PC-9 (cell line): ENCODE results near the gene SETBP1. TPM values are rescaled to one million over a fixed set of nuclear protein-coding genes. Genes with fewer than 3 reads are reported as not detected.

Experiments used
- BruUV-seq: library from RNA; stranded (reverse); fragments of 400-500 nt; replicated peaks from 2 replicates; lab custom pipeline; 2021; lab: Mats Ljungman, UMichigan
- CTCF ChIA-PET: fragments of 300-600 bp; sonication (Branson Sonifier 250); formaldehyde crosslinking; loops from one replicate; lab custom pipeline; 2022; ENCODE audit warnings: antibody characterized with exemption; lab: Charles Lee
- POLR2A ChIA-PET: fragments of 300-600 bp; sonication (Branson Sonifier 250); formaldehyde crosslinking; loops from one replicate; lab custom pipeline; 2022; ENCODE audit warnings: antibody characterized with exemption; ENCODE audit not compliant: unreplicated experiment; lab: Charles Lee
- DNase-seq, 2 experiments: peaks; one replicate each; pipeline versions ENCODE4 v3.0.0 to v3.0.0-alpha.2; 2015 to 2022; ENCODE audit warnings: mixed read lengths in 1 of 2
- H2AFZ ChIP-seq: fragments of 200-600 bp; sonication (generic); 2 replicates; pipeline ENCODE4 v1.8.1; 2017; ENCODE audit warnings: antibody characterized with exemption
- H3F3A ChIP-seq: fragments of 200-600 bp; sonication (generic); 2 replicates; pipeline ENCODE4 v1.8.1; 2017; ENCODE audit warnings: antibody characterized with exemption, mild to moderate bottlenecking, low read depth; ENCODE audit not compliant: insufficient read depth
- H3K27ac ChIP-seq: fragments of 200-600 bp; sonication (generic); 2 replicates; pipeline ENCODE4 v1.6.1; 2016; ENCODE audit warnings: mixed run types
- H3K27me3 ChIP-seq: fragments of 200-600 bp; sonication (generic); 2 replicates; pipeline ENCODE4 v1.6.1; 2016; ENCODE audit warnings: low read depth, mixed run types; ENCODE audit not compliant: insufficient read depth
- H3K36me3 ChIP-seq: fragments of 200-600 bp; sonication (generic); 2 replicates; pipeline ENCODE4 v1.6.1; 2016; ENCODE audit warnings: low read depth, mixed run types
- H3K4me1 ChIP-seq: fragments of 200-600 bp; sonication (generic); replicated peaks from 2 replicates; pipeline ENCODE4 v1.6.1; 2016; ENCODE audit warnings: mixed run types; ENCODE audit not compliant: insufficient read depth
- H3K4me2 ChIP-seq: fragments of 200-600 bp; sonication (generic); 2 replicates; pipeline ENCODE4 v1.6.1; 2017; ENCODE audit warnings: mixed run types
- H3K4me3 ChIP-seq: fragments of 200-600 bp; sonication (generic); 2 replicates; pipeline ENCODE4 v1.6.1; 2016; ENCODE audit warnings: mixed run types
- H3K79me2 ChIP-seq: fragments of 200-600 bp; sonication (generic); 2 replicates; pipeline ENCODE4 v1.6.1; 2017; ENCODE audit warnings: low read depth, mixed run types
- H3K9me2 ChIP-seq: fragments of 200-600 bp; sonication (generic); 2 replicates; pipeline ENCODE4 v1.8.1; 2017; ENCODE audit warnings: mild to moderate bottlenecking; ENCODE audit not compliant: insufficient read depth
- H3K9me3 ChIP-seq: fragments of 200-600 bp; sonication (generic); 2 replicates; pipeline ENCODE4 v1.8.1; 2016; ENCODE audit warnings: low read depth; ENCODE audit not compliant: insufficient read depth
- H4K20me1 ChIP-seq: fragments of 200-600 bp; sonication (generic); 2 replicates; pipeline ENCODE4 v1.8.1; 2017; ENCODE audit not compliant: insufficient read depth
- CTCF ChIP-seq: fragments of 200-600 bp; sonication (generic); conservative IDR thresholded peaks from 2 replicates; pipeline ENCODE4 v1.6.1; 2017; ENCODE audit warnings: mixed run types, antibody characterized with exemption, mild to moderate bottlenecking, moderate library complexity
- EZH2 ChIP-seq: fragments of 200-600 bp; sonication (generic); IDR thresholded peaks from 2 replicates; pipeline ENCODE4 v1.8.0; 2017; ENCODE audit warnings: antibody characterized with exemption, low read depth
- intact Hi-C: fragments of 100-400 bp; cut with micrococcal nuclease; formaldehyde crosslinking; loops from one replicate; pipeline ENCODE4 v1.10.0; 2022; ENCODE audit not compliant: unreplicated experiment
- total RNA-seq: library from RNA; stranded (reverse); gene quantifications from 2 replicates; pipeline ENCODE4 v1.2.3, GENCODE V29; 2021

Gene SETBP1
- total RNA-seq, 1 experiment from 2014 or later = 9.0 TPM

DNA sequence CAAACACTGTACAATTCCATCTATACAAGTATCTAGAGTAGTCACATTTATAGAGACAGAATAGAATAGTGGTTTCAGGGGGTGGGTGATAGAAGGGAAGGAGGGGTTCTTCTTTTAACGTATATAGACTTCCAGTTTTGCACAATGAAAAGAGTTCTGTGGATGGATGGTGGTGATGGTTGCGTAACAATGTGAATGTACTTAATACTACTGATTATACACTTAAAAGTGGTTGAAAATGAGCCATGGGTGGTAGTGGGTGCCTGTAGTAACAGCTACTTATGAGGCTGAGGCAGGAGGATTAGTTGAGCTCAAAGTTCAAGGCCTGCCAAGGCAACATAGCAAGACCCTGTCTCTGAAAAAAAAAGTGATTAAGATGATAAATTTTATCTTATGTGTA lies 85.8 kb downstream of the SETBP1 start:
- H3K4me1 ChIP-seq = peaks cover 18% of the 10 kb centered on the region
- H3K79me2 ChIP-seq = no peaks in the 10 kb centered on the region
- H3K4me3 ChIP-seq = no peak overlapping the region
- H2AFZ ChIP-seq = no peak overlapping the region
- peaks cover 7% of the 10 kb centered on the region; the same call in 1 of the 2 replicates for H3F3A ChIP-seq
- ChIA-PET POLR2A (no interaction called here), CTCF (no interaction called here)
- no peak overlapping the region for H3K27ac ChIP-seq
- no peak overlapping the region for H3K4me2 ChIP-seq
- no TSS peak for BruUV-seq
- no peaks in the 10 kb centered on the region for H3K9me2 ChIP-seq
- H4K20me1 ChIP-seq = no peaks in the 10 kb centered on the region
- H3K9me3 ChIP-seq = no peaks in the 10 kb centered on the region
- intact Hi-C loops = loop anchor here (10.0 kb wide), 1 partner anchor 58 kb away; no protein-coding TSS in a partner anchor
- TF ChIP-seq CTCF = no peak
- TF ChIP-seq EZH2 = no peak
- DNase-seq = no peak
- H3K36me3 ChIP-seq = no peaks in the 10 kb centered on the region
- no peaks in the 10 kb centered on the region for H3K27me3 ChIP-seq

DNA sequence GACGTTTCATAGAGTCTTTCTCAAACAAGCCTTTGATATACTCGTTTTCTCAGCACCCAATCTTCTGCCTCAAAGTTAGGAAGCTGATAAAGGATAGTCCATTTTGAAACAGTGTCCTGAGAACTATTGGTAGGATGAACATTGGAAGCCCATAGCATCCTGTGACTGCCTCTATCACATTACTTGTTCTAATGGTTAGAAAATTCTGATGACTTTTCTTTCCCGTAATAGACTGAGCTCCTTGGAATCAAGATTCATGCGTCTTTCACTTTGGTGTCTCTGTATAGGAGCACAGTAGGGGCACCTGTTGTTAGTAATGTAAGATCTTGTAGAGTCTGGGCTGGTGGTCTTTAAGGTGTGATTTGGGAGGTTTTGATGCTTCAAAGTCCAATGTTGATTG lies 87.1 kb downstream of the SETBP1 start:
- Histone ChIP-seq H3K4me2 (no peak overlapping the region), H3K4me3 (no peak overlapping the region), H3K4me1 (peaks cover 5% of the 10 kb centered on the region), H3K79me2 (no peaks in the 10 kb centered on the region), H3K27ac (no peak overlapping the region), H3F3A (no peaks in the 10 kb centered on the region), H2AFZ (no peak overlapping the region), H3K27me3 (no peaks in the 10 kb centered on the region), H3K36me3 (no peaks in the 10 kb centered on the region), H3K9me2 (no peaks in the 10 kb centered on the region), H4K20me1 (no peaks in the 10 kb centered on the region), H3K9me3 (no peaks in the 10 kb centered on the region)
- intact Hi-C loops = loop anchor here (10.0 kb wide), 1 partner anchor 57 kb away; no protein-coding TSS in a partner anchor
- DNase-seq = no peak
- TF ChIP-seq EZH2 (no peak), CTCF (no peak)
- no TSS peak for BruUV-seq
- POLR2A ChIA-PET = no interaction called here
- CTCF ChIA-PET = interaction anchor here (0.7 kb wide), 1 partner anchor 42 kb away, joined by 3 read pairs; no protein-coding TSS in a partner anchor

DNA sequence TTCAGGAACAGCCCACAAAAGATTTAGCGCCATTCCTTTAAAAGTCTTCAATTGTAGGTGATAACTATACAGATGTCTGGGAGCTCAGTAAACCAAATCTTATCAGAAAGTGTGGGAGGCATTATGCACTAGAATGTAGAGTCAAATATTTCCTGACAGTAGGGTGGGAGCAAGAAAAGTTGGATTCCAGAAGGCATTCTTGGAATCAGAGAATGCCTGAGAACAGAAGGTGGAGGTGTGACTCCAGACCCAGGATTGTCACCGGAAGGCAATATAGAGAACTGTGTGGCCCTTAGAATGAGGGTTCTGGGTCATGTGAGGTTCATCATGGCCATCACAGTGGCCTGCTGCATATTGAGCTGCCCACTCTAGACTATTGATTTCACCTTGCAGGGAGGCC lies 90.0 kb downstream of the SETBP1 start:
- intact Hi-C loops = no loop called here
- no peak for TF ChIP-seq CTCF
- TF ChIP-seq EZH2 = no peak

More for the DNA sequence above, 90.0 kb downstream of the SETBP1 start:
- H3F3A ChIP-seq = no peaks in the 10 kb centered on the region
- no peak for DNase-seq
- no peaks in the 10 kb centered on the region for H3K27me3 ChIP-seq
- no peaks in the 10 kb centered on the region for H3K4me1 ChIP-seq
- H3K9me2 ChIP-seq = no peaks in the 10 kb centered on the region
- CTCF ChIA-PET = no interaction called here
- no peaks in the 10 kb centered on the region for H4K20me1 ChIP-seq
- H3K36me3 ChIP-seq = no peaks in the 10 kb centered on the region
- no peak overlapping the region for H3K4me3 ChIP-seq
- H3K27ac ChIP-seq = no peak overlapping the region
- H3K9me3 ChIP-seq = no peaks in the 10 kb centered on the region
- H2AFZ ChIP-seq = no peak overlapping the region
- no peaks in the 10 kb centered on the region for H3K79me2 ChIP-seq
- BruUV-seq = no TSS peak
- POLR2A ChIA-PET = no interaction called here
- H3K4me2 ChIP-seq = no peak overlapping the region
